ENCODE measurements around the gene GADD45A.
A peak's percentile ranks its signal among the peaks of the same experiment; 100 is the strongest.

The GADD45A gene

GRCh38 chr1:67732750-67733151 lies 47.8 kb downstream of the GADD45A start:
- DNase-seq, result no peak
- in situ Hi-C loops (cut with HindIII; ENCODE audit: low pct_ligation_motif_present, low pct_unique_long_range_greater_than_20kb, low sequenced_read_pairs), result no loop called here

- no peak for DNase-seq
- in situ Hi-C loops (cut with HindIII; ENCODE audit: low pct_ligation_motif_present, low pct_unique_long_range_greater_than_20kb, low sequenced_read_pairs), result no loop called here
Measured at GRCh38 chr1:67733681-67734322, 48.8 kb downstream of the GADD45A start.

GRCh38 chr1:67734323-67734690 lies 49.3 kb downstream of the GADD45A start:
- in situ Hi-C loops (cut with HindIII; ENCODE audit: low pct_ligation_motif_present, low pct_unique_long_range_greater_than_20kb, low sequenced_read_pairs), result no loop called here
- no peak for DNase-seq

- in situ Hi-C loops (cut with HindIII; ENCODE audit: low pct_ligation_motif_present, low pct_unique_long_range_greater_than_20kb, low sequenced_read_pairs), result no loop called here
- DNase-seq, result no peak
Measured at GRCh38 chr1:67735206-67735605, 50.2 kb downstream of the GADD45A start.

GRCh38 chr1:67735806-67736627 lies 51.0 kb downstream of the GADD45A start:
- DNase-seq, result peak; percentile 75
- in situ Hi-C loops (cut with HindIII; ENCODE audit: low pct_ligation_motif_present, low pct_unique_long_range_greater_than_20kb, low sequenced_read_pairs), result no loop called here

- in situ Hi-C loops (cut with HindIII; ENCODE audit: low pct_ligation_motif_present, low pct_unique_long_range_greater_than_20kb, low sequenced_read_pairs), result no loop called here
Measured at GRCh38 chr1:67736750-67737149, 51.7 kb downstream of the GADD45A start.

GRCh38 chr1:67737875-67738274 lies 52.9 kb downstream of the GADD45A start:
- in situ Hi-C loops (cut with HindIII; ENCODE audit: low pct_ligation_motif_present, low pct_unique_long_range_greater_than_20kb, low sequenced_read_pairs), result no loop called here
- DNase-seq, result no peak

More at GRCh38 chr1:67736750-67737149, 51.7 kb downstream of the GADD45A start:
- DNase-seq, result no peak

Measured in ACHN (cell line).